Head of caudate nucleus (tissue), 42 donors: ENCODE measurements around the gene FSD2.
A peak's percentile ranks its signal among the peaks of the same experiment; 100 is the strongest.

Experiments
- DNase-seq, 42 donors: peaks; one replicate each; pipeline versions ENCODE4 v3.0.0 to v3.0.0-alpha.2; 2020 to 2021; ENCODE audit warnings: mixed read lengths in 7 of 42
- intact Hi-C: fragments of 100-400 bp; cut with DNase I; formaldehyde crosslinking; loops from one replicate; pipeline ENCODE4 v1.15.0; 2022

FSD2 gene

DNA sequence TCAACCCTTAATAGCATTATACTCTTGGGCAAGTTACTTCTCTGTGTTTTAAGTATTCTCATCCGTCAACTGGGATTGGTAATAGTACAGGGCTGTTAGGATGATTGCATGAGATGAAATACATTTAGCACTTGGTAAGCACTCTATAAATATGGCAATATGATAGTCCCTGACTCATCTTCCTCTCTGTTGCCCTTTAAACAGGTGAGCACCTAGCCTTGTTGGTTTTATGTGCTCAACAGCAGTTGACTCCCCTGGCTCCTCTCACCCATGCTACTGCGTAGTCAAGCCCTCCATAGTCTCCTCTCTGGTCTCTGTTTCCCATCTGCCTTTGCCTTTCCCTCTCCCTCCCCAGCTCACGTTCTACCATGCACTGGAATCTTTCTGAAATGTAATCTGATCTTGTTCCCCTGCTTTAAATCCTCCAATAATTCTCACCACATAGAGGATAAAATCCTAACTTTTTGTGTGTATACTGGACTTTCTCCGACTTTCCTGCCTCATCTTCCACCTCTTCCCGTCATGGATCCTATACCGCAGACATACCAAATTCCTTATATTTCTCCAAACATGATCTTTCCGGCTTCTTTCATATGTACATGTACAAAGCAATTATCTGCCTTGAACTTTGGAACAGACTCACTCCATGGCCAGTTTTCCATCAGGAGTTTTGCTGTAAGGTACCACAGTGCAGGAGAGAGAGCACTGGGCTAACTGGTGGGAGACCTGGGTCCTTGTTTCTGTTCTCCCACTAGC lies 42.3 kb downstream of the FSD2 start:
- DNase-seq = no peak
- intact Hi-C loops = no loop called here

- intact Hi-C loops = loop anchor here (5.0 to 10.0 kb wide), 2 partner anchors 56 to 97 kb away; partner anchors contain the start of genes FSD2 and WHAMM
- no peak for DNase-seq
Observed at GRCh38 chr15:82751308-82751707, 54.6 kb downstream of the FSD2 start.

DNA sequence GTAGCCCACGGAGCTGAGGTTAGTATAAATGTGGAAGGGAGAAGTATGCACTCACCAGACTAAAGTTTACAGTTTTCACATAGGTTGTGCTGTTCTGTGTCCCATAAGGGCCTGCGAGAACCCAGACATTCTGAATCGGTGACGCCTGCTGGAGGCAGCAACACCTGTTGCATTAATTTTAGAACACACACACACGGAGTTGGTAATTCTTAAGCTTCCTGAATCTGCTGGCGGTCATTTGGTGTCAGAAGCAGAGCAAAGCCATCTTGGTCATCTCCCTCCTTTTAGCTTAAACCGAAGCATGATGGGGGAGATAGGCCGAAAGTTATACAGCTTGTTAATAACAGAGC lies 55.1 kb downstream of the FSD2 start:
- intact Hi-C loops = loop anchor here (5.0 to 10.0 kb wide), 2 partner anchors 56 to 96 kb away; partner anchors contain the start of genes FSD2 and WHAMM
- DNase-seq = peak in 4 of 42 donors; percentile 4 to 19 (median 12)

DNA sequence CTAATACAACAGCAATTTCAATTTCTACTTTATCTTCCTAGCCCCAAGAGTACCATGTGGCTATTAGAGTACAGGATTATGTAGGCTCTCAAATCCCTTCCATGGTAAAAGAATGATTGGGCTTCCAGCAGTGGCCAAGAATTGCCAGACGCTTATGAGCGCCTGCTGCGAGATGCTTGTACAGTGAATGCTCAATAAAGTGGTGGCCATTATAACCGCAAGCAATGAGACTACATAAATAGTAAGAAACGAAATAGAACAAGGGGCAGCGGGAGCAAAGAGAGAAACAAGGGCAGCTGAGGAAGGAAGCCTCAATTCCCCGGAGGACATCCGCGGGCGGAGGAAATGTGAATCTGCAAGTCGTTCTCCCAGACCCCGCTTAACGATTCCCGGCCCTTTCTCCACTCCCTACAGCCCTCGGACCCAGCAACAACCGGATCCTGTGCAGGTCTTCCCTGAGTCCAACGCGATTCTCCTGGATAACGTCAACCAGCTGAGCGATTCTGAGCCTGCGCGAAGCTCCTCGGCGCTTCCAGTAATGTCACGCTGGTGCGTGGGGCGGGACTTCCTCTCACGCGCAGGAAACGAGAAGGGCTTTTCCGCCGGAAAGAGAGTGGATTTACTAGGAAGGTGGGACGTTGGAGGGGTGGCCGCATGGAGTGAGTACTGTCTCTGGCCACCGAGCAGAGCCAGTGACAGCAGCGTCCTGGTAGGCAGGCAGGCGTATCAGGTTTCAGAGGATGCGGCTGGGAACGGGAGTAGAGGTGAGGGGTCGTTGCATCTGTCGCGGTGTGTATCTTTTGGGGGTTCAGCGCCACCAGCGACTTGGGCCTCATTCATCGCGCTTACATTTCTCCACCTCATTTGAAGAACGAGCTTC lies 55.7 kb downstream of the FSD2 start:
- DNase-seq = peak; percentile 89 to 98 (median 95)
- intact Hi-C loops = loop anchor here (5.0 to 10.0 kb wide), 2 partner anchors 57 to 95 kb away; partner anchors contain the start of genes FSD2 and WHAMM

DNA sequence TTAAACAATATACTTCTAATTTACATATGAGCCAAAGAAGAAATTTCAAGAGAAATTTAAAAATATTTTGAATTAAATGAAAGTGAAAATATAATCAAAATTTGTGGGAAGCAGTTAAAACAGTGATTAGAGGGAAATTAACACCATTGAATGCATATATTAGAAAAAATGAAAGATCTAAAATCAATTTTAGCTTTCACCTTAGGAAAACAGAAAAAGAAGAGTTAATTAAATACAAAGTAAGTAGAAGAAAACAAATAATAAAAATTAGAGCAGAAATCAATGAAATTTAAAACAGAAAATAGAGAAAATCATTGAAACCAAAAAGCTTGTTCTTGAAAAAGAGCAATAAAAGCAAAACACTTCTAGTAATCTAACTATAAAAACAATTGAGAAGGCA lies 57.6 kb downstream of the FSD2 start:
- no peak for DNase-seq
- intact Hi-C loops = no loop called here

DNA sequence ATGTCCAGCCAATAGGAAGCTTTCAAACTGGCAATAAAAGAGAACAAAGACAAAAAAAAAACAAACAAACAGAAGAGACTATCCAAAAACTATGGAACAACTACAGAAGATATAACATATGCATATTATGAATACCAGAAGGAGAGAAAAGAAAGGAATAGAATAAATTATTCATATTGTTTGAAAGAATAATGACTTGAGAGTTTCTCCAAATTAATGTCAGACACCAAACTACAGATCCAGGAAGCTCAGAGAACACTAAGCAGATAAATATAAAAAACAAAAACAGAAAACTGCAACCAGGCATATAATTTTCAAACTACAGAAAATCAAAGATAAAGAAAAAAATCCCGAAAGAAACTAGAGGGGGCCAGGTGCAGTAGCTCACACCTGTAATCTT lies 62.1 kb downstream of the FSD2 start:
- intact Hi-C loops = no loop called here
- DNase-seq = no peak

DNA sequence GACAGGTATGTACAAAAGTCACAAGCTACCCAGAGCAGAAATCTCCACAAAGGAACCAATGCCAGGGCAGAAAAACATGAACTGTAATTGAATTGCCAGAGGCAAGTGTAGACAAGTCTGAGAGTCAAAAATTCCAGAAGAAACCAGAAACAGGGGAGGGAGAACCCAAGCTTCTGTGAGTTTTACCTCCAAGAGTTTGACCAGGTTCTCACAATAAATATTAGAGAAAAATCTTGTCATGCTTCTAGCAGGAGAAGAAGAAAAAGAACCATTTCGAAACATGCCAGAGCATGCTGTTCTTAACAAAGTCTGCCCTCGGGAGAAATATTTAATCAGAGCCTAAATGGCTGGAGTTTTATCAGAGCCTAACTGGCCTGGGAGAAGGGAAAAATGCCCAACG lies 63.7 kb downstream of the FSD2 start:
- intact Hi-C loops = no loop called here
- DNase-seq = no peak

GRCh38 chr15:82739086-82739485 lies 66.8 kb downstream of the FSD2 start:
- DNase-seq = no peak
- intact Hi-C loops = no loop called here

DNA sequence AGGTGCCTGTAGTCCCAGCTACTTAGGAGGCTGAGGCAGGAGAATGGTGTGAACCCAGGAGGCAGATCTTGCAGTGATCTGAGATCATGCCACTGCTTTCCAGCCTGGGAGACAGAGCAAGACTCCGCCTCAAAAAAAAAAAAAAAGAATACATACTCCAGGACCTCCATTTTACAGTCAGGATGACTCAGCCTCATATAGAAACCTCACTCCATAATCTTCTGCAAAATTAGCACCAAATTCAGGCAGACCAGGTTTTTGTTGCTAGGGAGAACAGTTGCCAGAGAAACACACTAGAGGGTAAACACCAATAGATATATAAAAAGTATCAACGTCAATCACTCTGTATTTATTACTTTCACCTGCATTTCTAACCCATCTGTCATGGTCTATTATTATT lies 67.9 kb downstream of the FSD2 start:
- intact Hi-C loops = no loop called here
- no peak for DNase-seq

GRCh38 chr15:82731527-82731926 lies 74.3 kb downstream of the FSD2 start:
- intact Hi-C loops = no loop called here
- no peak for DNase-seq

DNA sequence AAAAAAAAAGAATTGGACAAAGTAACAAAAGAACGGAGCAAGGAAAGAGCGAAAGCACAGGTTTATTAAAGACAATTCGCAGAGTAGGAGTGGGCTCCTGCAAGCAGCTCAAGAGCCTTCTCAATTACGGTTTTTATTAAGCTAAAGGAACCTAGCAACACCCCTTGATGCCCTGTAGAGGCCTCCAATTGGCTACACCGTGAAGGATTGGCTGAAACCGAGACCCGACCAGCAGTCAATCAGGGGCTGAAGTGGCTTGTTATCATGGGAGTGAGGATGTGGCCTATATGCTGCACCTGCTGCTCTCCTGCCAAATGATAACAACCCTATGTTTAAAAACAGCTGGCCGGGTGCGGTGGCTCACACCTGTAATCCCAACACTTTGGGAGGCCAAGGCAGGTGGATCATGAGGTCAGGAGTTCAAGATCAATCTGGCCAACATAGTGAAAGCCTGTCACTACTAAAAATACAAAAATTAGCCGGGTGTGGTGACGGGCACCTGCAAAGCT lies 75.8 kb downstream of the FSD2 start:
- DNase-seq = no peak
- intact Hi-C loops = no loop called here

GRCh38 chr15:82726816-82727215 lies 79.1 kb downstream of the FSD2 start:
- DNase-seq = no peak
- intact Hi-C loops = no loop called here

GRCh38 chr15:82715003-82715402 lies 90.9 kb downstream of the FSD2 start:
- peak in 25 of 42 donors; percentile 4 to 72 (median 36) for DNase-seq
- intact Hi-C loops = no loop called here

DNA sequence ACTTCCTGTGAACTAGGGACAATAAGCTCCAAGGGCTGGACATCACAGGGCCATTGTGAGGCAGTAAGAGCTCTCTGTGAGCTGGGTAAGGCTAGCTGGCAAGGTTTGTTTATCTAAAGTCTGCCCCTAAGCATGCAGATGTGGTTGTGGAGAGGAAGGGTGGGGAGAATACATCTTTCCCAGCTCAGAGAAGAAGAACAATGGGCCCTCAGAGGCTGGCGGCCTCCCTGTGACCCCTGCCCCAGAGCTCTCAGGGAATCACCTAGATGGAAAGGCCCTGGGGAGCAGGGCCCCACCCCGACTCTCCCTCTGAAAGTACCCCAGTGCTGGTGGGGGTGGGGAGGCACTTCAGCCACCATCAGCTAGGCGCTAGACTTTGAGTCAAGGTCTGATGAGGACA lies 91.9 kb downstream of the FSD2 start:
- intact Hi-C loops = no loop called here
- DNase-seq = no peak

GRCh38 chr15:82712036-82712435 lies 93.8 kb downstream of the FSD2 start:
- intact Hi-C loops = no loop called here
- DNase-seq = no peak

- intact Hi-C loops = no loop called here
- no peak for DNase-seq
Observed at GRCh38 chr15:82710926-82711490, 94.9 kb downstream of the FSD2 start.

DNA sequence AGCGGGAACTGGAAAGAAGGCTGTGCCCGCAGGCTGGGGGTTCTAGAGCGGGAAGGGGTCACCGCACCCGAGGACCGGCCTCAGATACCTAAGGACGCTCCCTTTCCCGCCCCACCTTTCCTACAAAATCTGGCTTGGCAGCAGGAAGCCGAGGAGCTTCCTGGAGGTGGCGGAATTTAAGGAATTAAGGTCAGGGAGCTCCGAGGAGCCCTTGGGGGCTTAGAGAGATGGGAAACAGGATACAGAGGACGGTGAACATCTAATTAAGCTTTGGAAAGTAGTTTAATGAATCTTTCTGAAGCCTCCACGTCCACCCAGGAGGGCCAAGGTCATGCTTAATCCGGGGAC lies 95.7 kb downstream of the FSD2 start:
- intact Hi-C loops = no loop called here
- no peak for DNase-seq

DNA sequence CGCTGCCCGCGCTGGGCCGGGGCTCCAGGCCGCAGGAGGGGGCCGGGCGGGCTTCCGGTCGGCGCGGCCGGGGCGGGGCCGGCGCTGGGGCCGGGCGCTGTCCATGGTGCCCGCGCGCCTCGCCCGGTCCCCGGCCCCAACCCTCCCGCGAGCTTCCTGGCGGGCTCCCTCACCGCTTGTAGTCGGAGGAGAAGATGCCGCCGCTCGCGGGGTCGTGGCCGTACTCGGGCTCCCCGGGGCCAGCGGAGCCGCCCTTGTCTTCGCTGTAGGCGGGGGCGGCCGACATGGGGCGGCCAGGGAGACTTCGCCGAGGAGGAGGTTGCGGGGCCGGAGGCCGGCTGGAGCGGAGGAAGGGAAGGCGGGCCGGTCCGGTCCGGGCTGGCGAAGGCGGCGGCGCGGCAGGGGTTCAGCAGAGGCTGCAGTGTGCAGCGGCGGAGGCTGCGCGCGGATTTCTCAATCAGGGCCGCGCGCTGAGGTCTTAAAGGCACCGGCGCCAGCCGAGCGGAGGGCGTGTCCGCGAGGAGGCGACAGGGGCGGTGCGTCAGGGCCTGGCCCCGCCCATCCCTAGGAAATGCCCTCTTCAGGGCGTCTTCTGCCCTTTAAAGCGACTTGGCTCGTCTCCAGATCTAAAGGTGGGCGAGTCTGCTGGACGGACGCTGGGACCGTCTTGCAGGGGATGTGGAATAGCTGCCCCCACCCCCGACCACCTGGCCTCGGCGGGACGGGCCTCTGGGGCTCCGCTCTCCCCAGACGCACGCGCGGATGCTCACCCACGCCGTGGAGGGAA lies 96.3 kb downstream of the FSD2 start, which contains the start of gene AP3B2:
AP3B2 (minus strand) TSS at position 455 of the 787 bp plus-strand sequence; CDS start at position 286, 169 bp downstream.
- intact Hi-C loops = no loop called here
- DNase-seq = peak; percentile 37 to 93 (median 82)

DNA sequence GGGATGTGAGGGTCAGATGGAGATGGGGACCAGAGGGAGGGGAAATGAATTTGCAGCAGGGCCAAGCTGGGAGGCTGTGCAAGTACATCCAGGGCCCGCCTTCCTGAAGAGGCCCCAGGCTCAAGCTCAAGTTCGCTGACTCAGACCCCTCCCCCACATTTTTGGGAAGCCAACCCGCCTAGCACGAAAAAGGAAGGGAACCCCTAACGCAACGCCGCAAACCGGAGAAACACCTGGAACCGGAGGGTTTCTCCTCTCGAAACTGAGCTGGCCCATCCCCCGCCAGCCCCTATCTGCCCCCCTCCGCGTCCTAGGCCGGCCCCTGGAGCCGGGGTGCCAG lies 96.8 kb downstream of the FSD2 start:
- intact Hi-C loops = no loop called here
- DNase-seq = peak in 32 of 42 donors; percentile 5 to 59 (median 28)
